ENCODE measurements around the gene ADAMTSL3.
"Not testable (repeated sequence)": the region's sequence is repeated elsewhere in the genome, so short reads cannot be mapped to it uniquely, and the experiment has no call there.

Gene ADAMTSL3

DNA sequence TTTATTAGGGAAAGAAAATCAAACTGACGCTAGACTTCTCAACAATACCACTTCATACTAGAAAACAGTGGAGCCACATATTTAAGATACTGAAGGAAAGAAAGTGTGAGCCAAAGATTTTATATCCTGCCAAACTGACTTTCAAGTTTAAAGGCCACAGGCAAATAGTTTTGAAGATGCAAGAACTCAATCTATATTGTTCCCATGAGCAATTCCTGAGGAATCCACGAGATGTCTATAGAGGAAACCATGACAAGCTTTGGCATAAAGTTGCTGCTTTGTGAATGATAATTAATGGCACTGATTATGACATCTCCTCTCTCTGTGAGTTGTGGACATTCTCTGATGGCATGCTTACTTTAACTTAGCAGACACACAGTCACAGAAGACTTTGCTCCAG is 305.6 kb downstream of the ADAMTSL3 start:
- H3K27ac ChIP-seq (replicated peaks; ENCODE audit: low read length) = no peak overlapping the region
- H3K4me2 ChIP-seq (ENCODE audit: insufficient read depth, low read length, poor library complexity, severe bottlenecking) = no peak overlapping the region
- H2AFZ ChIP-seq (ENCODE audit: low read length) = no peak overlapping the region
- H2AK5ac ChIP-seq (ENCODE audit: low read depth, low read length) = no peak overlapping the region
- no peaks in the 10 kb centered on the region for H3K36me3 ChIP-seq (replicated peaks in 1 of 2; ENCODE audit: control insufficient read depth in 2 of 2, insufficient read depth in 2 of 2, low read length in 2 of 2)
- H3K4ac ChIP-seq (ENCODE audit: low read length) = no peak overlapping the region
- peaks cover 0 to 6% of the 10 kb centered on the region in 2 donors for H3K4me1 ChIP-seq (ENCODE audit: control insufficient read depth in 2 of 2, insufficient read depth in 1 of 2, low read depth in 1 of 2, low read length in 2 of 2)
- no CpG with 5 or more reads among the region's 2 CpGs for whole genome bisulfite sequencing, 2 donors (ENCODE audit: extremely low coverage in 2 of 2, insufficient read length in 2 of 2, insufficient replicate concordance in 1 of 2)
- DNase-seq (ENCODE audit: low spot score) = no peak
- H3K14ac ChIP-seq (ENCODE audit: low read length) = no peak overlapping the region
- H3K79me1 ChIP-seq (ENCODE audit: low read depth, low read length) = no peaks in the 10 kb centered on the region
- no peak overlapping the region for H3K23ac ChIP-seq (ENCODE audit: low read depth, low read length, poor library complexity)
- no peak overlapping the region for H4K8ac ChIP-seq (ENCODE audit: low read depth, low read length)
- H2BK12ac ChIP-seq (ENCODE audit: low read length) = no peak overlapping the region
- H3K18ac ChIP-seq (ENCODE audit: low read length) = no peak overlapping the region
- no peak overlapping the region for H4K91ac ChIP-seq (ENCODE audit: low read depth, low read length, poor library complexity)
- H2BK15ac ChIP-seq (ENCODE audit: low read length) = no peak overlapping the region
- H2BK5ac ChIP-seq (ENCODE audit: low read length) = no peak overlapping the region
- H3K9ac ChIP-seq (ENCODE audit: low read depth, low read length, poor library complexity) = no peak overlapping the region
- H3K4me3 ChIP-seq (ENCODE audit: low read length in 2 of 2) = no peak overlapping the region
- no peak overlapping the region for H2BK120ac ChIP-seq (ENCODE audit: low read depth, low read length)
- H3K9me3 ChIP-seq (replicated peaks in 1 of 2; ENCODE audit: control insufficient read depth in 2 of 2, insufficient read depth in 1 of 2, low read depth in 1 of 2, low read length in 2 of 2) = no peaks in the 10 kb centered on the region
- no peaks in the 10 kb centered on the region for H3K27me3 ChIP-seq (ENCODE audit: control insufficient read depth in 3 of 3, insufficient read depth in 3 of 3, low read depth in 1 of 3, low read length in 3 of 3)

DNA sequence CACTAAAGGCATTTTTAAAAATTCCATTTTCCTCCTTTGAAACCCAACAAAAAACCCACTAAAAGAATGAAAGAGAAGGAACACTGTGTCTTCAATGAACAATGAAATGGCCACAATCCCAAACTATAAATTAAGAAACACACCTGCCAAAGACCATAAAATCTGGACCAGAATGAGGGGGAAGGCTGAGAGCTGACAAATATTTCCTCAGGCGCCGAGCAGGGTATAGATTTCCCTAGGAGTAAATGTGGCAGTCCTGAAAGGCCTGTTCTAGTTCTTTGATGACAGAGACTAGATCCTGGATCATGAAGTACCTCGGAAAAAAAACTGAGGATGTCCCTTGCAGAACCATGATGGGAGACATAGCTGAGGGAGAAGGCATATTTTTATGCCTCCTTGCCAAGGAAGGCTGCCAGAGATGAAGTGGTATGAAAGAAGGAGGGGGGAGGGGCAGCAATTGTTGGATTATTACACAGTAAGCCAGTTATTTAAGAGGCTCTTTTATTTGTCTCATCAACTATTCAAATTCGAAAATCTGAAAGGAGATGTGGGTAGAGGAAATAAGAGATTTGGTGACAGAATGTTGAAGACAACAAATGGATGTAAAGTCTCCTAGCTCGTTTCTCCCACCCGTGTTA is 306.4 kb downstream of the ADAMTSL3 start:
- no peaks in the 10 kb centered on the region for H3K36me3 ChIP-seq (replicated peaks in 1 of 2; ENCODE audit: control insufficient read depth in 2 of 2, insufficient read depth in 2 of 2, low read length in 2 of 2)
- no peak overlapping the region for H3K23ac ChIP-seq (ENCODE audit: low read depth, low read length, poor library complexity)
- no peak overlapping the region for H3K4ac ChIP-seq (ENCODE audit: low read length)
- H2BK15ac ChIP-seq (ENCODE audit: low read length) = no peak overlapping the region
- no peak overlapping the region for H2AK5ac ChIP-seq (ENCODE audit: low read depth, low read length)
- no peak overlapping the region for H3K18ac ChIP-seq (ENCODE audit: low read length)
- no peak overlapping the region for H2BK12ac ChIP-seq (ENCODE audit: low read length)
- peaks cover 0 to 6% of the 10 kb centered on the region in 2 donors for H3K4me1 ChIP-seq (ENCODE audit: control insufficient read depth in 2 of 2, insufficient read depth in 1 of 2, low read depth in 1 of 2, low read length in 2 of 2)
- no peak overlapping the region for H4K91ac ChIP-seq (ENCODE audit: low read depth, low read length, poor library complexity)
- WGBS, 2 donors (ENCODE audit: extremely low coverage in 2 of 2, insufficient read length in 2 of 2, insufficient replicate concordance in 1 of 2) = no CpG with 5 or more reads among the region's 6 CpGs
- no peak overlapping the region for H3K9ac ChIP-seq (ENCODE audit: low read depth, low read length, poor library complexity)
- no peaks in the 10 kb centered on the region for H3K27me3 ChIP-seq (ENCODE audit: control insufficient read depth in 3 of 3, insufficient read depth in 3 of 3, low read depth in 1 of 3, low read length in 3 of 3)
- no peak overlapping the region for H4K8ac ChIP-seq (ENCODE audit: low read depth, low read length)
- no peaks in the 10 kb centered on the region for H3K9me3 ChIP-seq (replicated peaks in 1 of 2; ENCODE audit: control insufficient read depth in 2 of 2, insufficient read depth in 1 of 2, low read depth in 1 of 2, low read length in 2 of 2)
- H3K4me3 ChIP-seq (ENCODE audit: low read length in 2 of 2) = no peak overlapping the region
- no peak overlapping the region for H3K27ac ChIP-seq (replicated peaks; ENCODE audit: low read length)
- H2BK120ac ChIP-seq (ENCODE audit: low read depth, low read length) = no peak overlapping the region
- no peaks in the 10 kb centered on the region for H3K79me1 ChIP-seq (ENCODE audit: low read depth, low read length)
- no peak for DNase-seq (ENCODE audit: low spot score)
- no peak overlapping the region for H3K4me2 ChIP-seq (ENCODE audit: insufficient read depth, low read length, poor library complexity, severe bottlenecking)
- no peak overlapping the region for H3K14ac ChIP-seq (ENCODE audit: low read length)
- H2BK5ac ChIP-seq (ENCODE audit: low read length) = no peak overlapping the region
- H2AFZ ChIP-seq (ENCODE audit: low read length) = no peak overlapping the region

DNA sequence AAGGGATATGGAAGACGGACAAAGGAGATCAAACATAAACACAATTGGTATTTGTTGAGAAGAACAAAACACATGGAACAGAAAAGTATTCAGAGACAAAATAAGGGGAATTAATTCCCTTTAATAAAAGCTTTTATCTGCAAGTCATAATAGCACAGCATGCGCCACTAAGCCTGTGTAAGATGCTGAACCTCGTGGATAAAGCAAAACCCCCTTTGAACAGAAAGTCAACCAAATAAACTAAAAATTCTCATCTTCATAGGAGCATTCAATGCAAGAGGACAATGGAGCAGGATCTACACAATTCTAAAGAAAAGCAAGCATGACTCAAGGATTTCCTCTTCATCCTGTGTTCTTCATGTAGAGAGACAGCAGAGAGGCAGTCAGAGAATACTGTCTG is 307.4 kb downstream of the ADAMTSL3 start:
- Histone ChIP-seq H2BK15ac (ENCODE audit: low read length) (no peak overlapping the region), H3K14ac (ENCODE audit: low read length) (no peak overlapping the region), H3K23ac (ENCODE audit: low read depth, low read length, poor library complexity) (no peak overlapping the region), H3K27me3 (ENCODE audit: control insufficient read depth in 3 of 3, insufficient read depth in 3 of 3, low read depth in 1 of 3, low read length in 3 of 3) (no peaks in the 10 kb centered on the region), H4K91ac (ENCODE audit: low read depth, low read length, poor library complexity) (no peak overlapping the region), H4K8ac (ENCODE audit: low read depth, low read length) (no peak overlapping the region), H3K4me1 (ENCODE audit: control insufficient read depth in 2 of 2, insufficient read depth in 1 of 2, low read depth in 1 of 2, low read length in 2 of 2) (peaks cover 0 to 6% of the 10 kb centered on the region in 2 donors), H3K27ac (replicated peaks; ENCODE audit: low read length) (no peak overlapping the region), H3K18ac (ENCODE audit: low read length) (no peak overlapping the region), H3K4me3 (ENCODE audit: low read length in 2 of 2) (no peak overlapping the region), H3K4ac (ENCODE audit: low read length) (no peak overlapping the region), H3K4me2 (ENCODE audit: insufficient read depth, low read length, poor library complexity, severe bottlenecking) (no peak overlapping the region), H3K9me3 (replicated peaks in 1 of 2; ENCODE audit: control insufficient read depth in 2 of 2, insufficient read depth in 1 of 2, low read depth in 1 of 2, low read length in 2 of 2) (no peaks in the 10 kb centered on the region), H2BK120ac (ENCODE audit: low read depth, low read length) (no peak overlapping the region), H3K36me3 (replicated peaks in 1 of 2; ENCODE audit: control insufficient read depth in 2 of 2, insufficient read depth in 2 of 2, low read length in 2 of 2) (no peaks in the 10 kb centered on the region), H2BK5ac (ENCODE audit: low read length) (no peak overlapping the region), H3K9ac (ENCODE audit: low read depth, low read length, poor library complexity) (no peak overlapping the region), H2AK5ac (ENCODE audit: low read depth, low read length) (no peak overlapping the region), H2BK12ac (ENCODE audit: low read length) (no peak overlapping the region), H2AFZ (ENCODE audit: low read length) (no peak overlapping the region), H3K79me1 (ENCODE audit: low read depth, low read length) (no peaks in the 10 kb centered on the region)
- peak; percentile 15 for DNase-seq (ENCODE audit: low spot score)
- no CpG with 5 or more reads among the region's 3 CpGs for WGBS, 2 donors (ENCODE audit: extremely low coverage in 2 of 2, insufficient read length in 2 of 2, insufficient replicate concordance in 1 of 2)

DNA sequence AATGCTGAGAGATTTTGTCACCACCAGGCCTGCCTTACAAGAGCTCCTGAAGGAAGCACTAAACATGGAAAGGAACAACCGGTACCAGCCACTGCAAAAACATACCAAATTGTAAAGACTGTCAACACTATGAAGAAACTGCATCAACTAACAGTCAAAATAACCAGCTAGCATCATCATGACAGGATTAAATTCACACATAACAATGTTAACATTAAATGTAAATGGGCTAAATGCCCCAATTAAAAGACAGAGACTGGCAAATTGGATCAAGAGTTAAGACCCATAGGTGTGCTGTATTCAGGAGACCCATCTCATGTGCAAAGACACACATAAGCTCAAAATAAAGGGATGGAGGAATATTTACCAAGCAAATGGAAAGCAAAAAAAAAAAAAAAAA is 311.0 kb downstream of the ADAMTSL3 start:
- not testable (repeated sequence) for H3K79me1 ChIP-seq (ENCODE audit: low read depth, low read length); H2BK120ac ChIP-seq (ENCODE audit: low read depth, low read length); H3K23ac ChIP-seq (ENCODE audit: low read depth, low read length, poor library complexity); H2BK15ac ChIP-seq (ENCODE audit: low read length); H3K4me3 ChIP-seq (ENCODE audit: low read length in 2 of 2); H2BK5ac ChIP-seq (ENCODE audit: low read length); H3K9me3 ChIP-seq (replicated peaks in 1 of 2; ENCODE audit: control insufficient read depth in 2 of 2, insufficient read depth in 1 of 2, low read depth in 1 of 2, low read length in 2 of 2); H4K91ac ChIP-seq (ENCODE audit: low read depth, low read length, poor library complexity); H2AK5ac ChIP-seq (ENCODE audit: low read depth, low read length); H3K4me1 ChIP-seq (ENCODE audit: control insufficient read depth in 2 of 2, insufficient read depth in 1 of 2, low read depth in 1 of 2, low read length in 2 of 2); H3K18ac ChIP-seq (ENCODE audit: low read length); H3K14ac ChIP-seq (ENCODE audit: low read length); H3K27ac ChIP-seq (replicated peaks; ENCODE audit: low read length); H3K9ac ChIP-seq (ENCODE audit: low read depth, low read length, poor library complexity); H3K27me3 ChIP-seq (ENCODE audit: control insufficient read depth in 3 of 3, insufficient read depth in 3 of 3, low read depth in 1 of 3, low read length in 3 of 3); H2AFZ ChIP-seq (ENCODE audit: low read length); H4K8ac ChIP-seq (ENCODE audit: low read depth, low read length); H3K36me3 ChIP-seq (replicated peaks in 1 of 2; ENCODE audit: control insufficient read depth in 2 of 2, insufficient read depth in 2 of 2, low read length in 2 of 2); H3K4me2 ChIP-seq (ENCODE audit: insufficient read depth, low read length, poor library complexity, severe bottlenecking); DNase-seq (ENCODE audit: low spot score); H3K4ac ChIP-seq (ENCODE audit: low read length); H2BK12ac ChIP-seq (ENCODE audit: low read length)
- no CpG with 5 or more reads among the region's 1 CpG for WGBS, 2 donors (ENCODE audit: extremely low coverage in 2 of 2, insufficient read length in 2 of 2, insufficient replicate concordance in 1 of 2)
